AG10803 (cell line): ENCODE measurements around the gene ATXN7L2.
"Not testable (repeated sequence)": the region's sequence is repeated elsewhere in the genome, so short reads cannot be mapped to it uniquely, and the experiment has no call there.

ENCODE experiments used
- DNase-seq: peaks from one replicate; pipeline ENCODE4 v3.0.0; 2010; ENCODE audit warnings: low read depth
- H3K4me3 ChIP-seq: 2 replicates; pipeline ENCODE4 v1.5.1; 2011; ENCODE audit warnings: mild to moderate bottlenecking, low read length, control low read depth
- CTCF ChIP-seq: conservative IDR thresholded peaks from 2 replicates; pipeline ENCODE4 v1.5.1; 2011; ENCODE audit warnings: mild to moderate bottlenecking, low read length, control low read depth, inconsistent platforms

Gene ATXN7L2

GRCh38 chr1:109483672-109484518 is at the start of gene ATXN7L2:
Gene ATXN7L2, plus strand, starts transcription at chr1:109483905. Its CDS starts 49 bp downstream, at chr1:109483954.
- TF ChIP-seq CTCF = no peak
- peak within 1 kb of the TSS; percentile 91 for H3K4me3 ChIP-seq
- peak; percentile 89 for DNase-seq

DNA sequence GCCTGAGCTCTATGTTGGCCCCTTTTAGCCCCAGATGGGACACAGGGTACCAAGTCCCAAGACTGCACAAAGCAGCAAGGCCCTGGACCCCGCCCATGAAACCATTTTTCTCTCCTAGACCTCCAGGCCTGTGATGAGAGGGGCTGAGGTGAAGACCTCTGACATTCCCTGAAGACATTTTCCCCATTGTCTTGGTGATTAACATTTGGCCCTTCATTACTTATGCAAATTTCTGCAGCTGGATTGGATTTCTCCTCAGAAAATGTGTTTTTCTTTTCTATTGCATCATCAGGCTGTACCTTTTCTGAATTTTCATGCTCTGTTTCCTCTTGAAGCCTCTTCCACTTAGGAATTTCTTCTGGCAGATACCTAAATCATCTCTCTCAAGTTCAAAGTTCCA is 49.2 kb upstream of the ATXN7L2 start:
- no peak overlapping the region for H3K4me3 ChIP-seq
- TF ChIP-seq CTCF = no peak
- no peak for DNase-seq

DNA sequence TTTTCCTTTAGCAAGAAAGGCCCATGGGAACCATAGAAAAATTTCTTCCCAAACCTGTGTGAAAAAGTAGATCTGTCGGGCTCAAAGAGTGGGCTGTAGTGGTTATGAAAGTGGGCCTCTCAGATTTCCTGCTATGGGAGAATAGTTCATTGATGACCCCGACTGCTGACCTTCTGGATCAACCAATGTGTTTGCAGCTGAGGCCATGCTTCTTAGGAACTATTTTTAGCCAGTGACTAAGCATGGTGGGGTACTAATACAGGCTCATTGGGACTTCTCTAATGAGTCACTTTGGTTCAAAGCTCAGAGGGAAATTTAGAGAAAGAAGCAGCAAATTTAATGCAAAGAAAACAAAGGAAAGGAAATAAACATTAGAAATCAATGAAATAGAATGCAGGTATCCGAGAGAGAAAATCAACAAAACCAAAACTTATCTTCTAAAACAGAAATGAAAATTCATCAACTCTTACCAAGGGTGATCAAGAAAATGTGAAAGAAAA is 44.9 kb upstream of the ATXN7L2 start:
- H3K4me3 ChIP-seq = no peak overlapping the region
- DNase-seq = peak; percentile 83
- no peak for TF ChIP-seq CTCF

GRCh38 chr1:109441069-109441468 is 42.6 kb upstream of the ATXN7L2 start:
- peak; percentile 86 for DNase-seq

GRCh38 chr1:109443476-109443875 is 40.2 kb upstream of the ATXN7L2 start:
- no peak for TF ChIP-seq CTCF
- DNase-seq = no peak
- H3K4me3 ChIP-seq = no peak overlapping the region

More at GRCh38 chr1:109441069-109441468, 42.6 kb upstream of the ATXN7L2 start:
- H3K4me3 ChIP-seq = no peak overlapping the region
- TF ChIP-seq CTCF = no peak

DNA sequence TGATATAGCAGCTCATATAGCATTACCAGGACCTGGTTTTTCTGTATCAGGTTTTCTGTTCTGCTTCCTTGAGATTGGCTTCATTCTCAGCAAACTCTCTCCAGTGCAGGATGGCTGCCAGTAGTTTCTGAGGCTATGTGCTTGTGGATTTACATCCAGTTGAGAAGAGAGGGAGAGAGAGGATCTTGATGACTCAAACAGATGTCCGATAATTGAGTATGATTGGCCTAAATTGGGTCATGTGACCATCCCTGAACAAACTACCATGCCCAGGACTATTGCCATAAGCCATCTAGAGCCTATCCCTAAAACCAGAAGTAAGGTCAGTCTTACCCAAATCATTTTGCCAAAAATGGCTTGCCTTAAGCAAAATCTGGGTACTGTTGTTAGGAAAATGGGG is 39.4 kb upstream of the ATXN7L2 start:
- H3K4me3 ChIP-seq = no peak overlapping the region
- no peak for TF ChIP-seq CTCF
- DNase-seq = peak; percentile 31

GRCh38 chr1:109445949-109446695 is 37.6 kb upstream of the ATXN7L2 start:
- H3K4me3 ChIP-seq = not testable (repeated sequence)
- peak; percentile 93 for DNase-seq
